Transverse colon (tissue), 4 donors: ENCODE data around the gene GPR141. TPM values are rescaled to one million over a fixed set of nuclear protein-coding genes. Genes with fewer than 3 reads are reported as not detected.

Source experiments
- DNase-seq: peaks from one replicate; pipeline ENCODE4 v3.0.0-alpha.2; 2019
- H3K27ac ChIP-seq, 4 donors: fragments of 200-600 bp; sonication (generic); 2 replicates each; pipeline ENCODE4 v1.5.1; 2016 to 2018; ENCODE audit warnings: inconsistent platforms in 4 of 4
- H3K27me3 ChIP-seq: fragments of 200-600 bp; sonication (generic); 2 replicates; pipeline ENCODE4 v1.5.1; 2017; ENCODE audit warnings: inconsistent platforms
- H3K36me3 ChIP-seq, 4 donors: fragments of 200-600 bp; sonication (generic); 2 replicates each; pipeline ENCODE4 v1.5.1; 2017 to 2019; ENCODE audit warnings: inconsistent platforms in 4 of 4
- H3K4me1 ChIP-seq, 4 donors: fragments of 200-600 bp; sonication (generic); 2 replicates each; pipeline ENCODE4 v1.5.1; 2017 to 2020; ENCODE audit warnings: inconsistent platforms in 4 of 4
- H3K4me3 ChIP-seq, 4 donors: fragments of 200-600 bp; sonication (generic); 1 replicate in 1 of 4; 2 replicates in 3 of 4; pipeline versions ENCODE4 v1.5.1 to v1.6.1; 2017 to 2019; ENCODE audit warnings: inconsistent platforms in 4 of 4
- H3K9me3 ChIP-seq, 2 donors: fragments of 200-600 bp; sonication (generic); 2 replicates each; pipeline ENCODE4 v1.5.1; 2017 to 2019; ENCODE audit warnings: inconsistent platforms in 2 of 2
- CTCF ChIP-seq, 5 experiments: fragments of 200-600 bp in 3 of 5; fragments of 450-650 bp in 2 of 5; sonication (generic) in 3 of 5; IDR thresholded peaks; 1 replicate in 2 of 5; 2 replicates in 3 of 5; pipeline ENCODE4 v1.5.1; 2016 to 2017; ENCODE audit warnings: antibody characterized with exemption in 5 of 5, inconsistent platforms in 3 of 5, mild to moderate bottlenecking in 2 of 5, moderate library complexity in 1 of 5
- EP300 ChIP-seq: sonication (generic); formaldehyde crosslinking; IDR thresholded peaks from one replicate; pipeline ENCODE4 v1.6.1; 2017; ENCODE audit warnings: antibody characterized with exemption, low read depth
- POLR2A ChIP-seq: fragments of 450-650 bp; IDR thresholded peaks from one replicate; pipeline ENCODE4 v1.6.1; 2016; ENCODE audit warnings: antibody characterized with exemption, mild to moderate bottlenecking, moderate library complexity
- POLR2AphosphoS5 ChIP-seq, 3 donors: sonication (generic); formaldehyde crosslinking; IDR thresholded peaks; one replicate each; pipeline ENCODE4 v1.6.1; 2016; ENCODE audit warnings: antibody characterized with exemption in 3 of 3
- WGBS, 2 donors: methylation state at CpG; one replicate each; pipeline ENCODE4 v1.1.5; 2018; ENCODE audit warnings: low coverage in 1 of 2; 5-methylcytosine and 5-hydroxymethylcytosine counted together
- in situ Hi-C, 4 donors: fragments of 200-750 bp; cut with MboI; loops; one replicate each; pipeline versions ENCODE4 v1.15.0 to v1.15.1; 2017; ENCODE audit warnings: low sequenced_read_pairs in 3 of 4, low pct_ligation_motif_present in 1 of 4, low pct_unique_long_range_greater_than_20kb in 1 of 4
- intact Hi-C: fragments of 100-400 bp; cut with DNase I; formaldehyde crosslinking; loops from one replicate; pipeline ENCODE4 v1.15.1; 2023; ENCODE audit warnings: low total_unique reads
- total RNA-seq, 4 donors: library from RNA; depleted of rRNA; stranded (reverse); fragments of >200 nt; gene quantifications; one replicate each; pipeline ENCODE4 v1.1.0, GENCODE V29; 2016

Gene GPR141
- total RNA-seq, 4 donors from 2014 or later, result not detected

DNA sequence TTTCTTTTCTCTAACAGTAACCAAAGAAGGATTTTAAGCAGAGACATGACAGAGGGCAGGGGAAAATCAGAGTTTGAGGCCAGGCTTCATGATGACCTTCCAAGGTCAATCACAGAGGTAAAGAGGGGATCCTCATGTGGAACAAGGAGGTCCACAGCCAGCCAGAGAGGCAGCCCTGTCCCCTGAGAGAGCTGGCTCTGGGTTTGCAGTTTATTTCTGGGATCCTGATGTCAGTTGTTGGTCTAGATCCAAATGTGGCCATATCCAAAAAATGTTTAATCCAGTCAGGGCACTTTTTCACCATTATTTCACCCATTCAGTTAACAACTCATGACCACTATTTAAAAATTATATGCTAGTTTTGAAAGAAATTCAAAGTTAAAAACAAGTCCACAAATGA, 45.6 kb downstream of the GPR141 start:
- Histone ChIP-seq H3K4me1 (no peaks in the 10 kb centered on the region), H3K27me3 (no peaks in the 10 kb centered on the region), H3K36me3 (no peaks in the 10 kb centered on the region), H3K27ac (no peak overlapping the region), H3K4me3 (no peak overlapping the region), H3K9me3 (no peaks in the 10 kb centered on the region)
- intact Hi-C loops (no loop called here), in situ Hi-C loops (no loop called here)
- no peak for DNase-seq
- TF ChIP-seq CTCF (IDR thresholded peaks at IDR 0.05), result no peak
- TF ChIP-seq POLR2A, result no peak
- no peak for TF ChIP-seq POLR2AphosphoS5 (IDR thresholded peaks at IDR 0.05)

DNA sequence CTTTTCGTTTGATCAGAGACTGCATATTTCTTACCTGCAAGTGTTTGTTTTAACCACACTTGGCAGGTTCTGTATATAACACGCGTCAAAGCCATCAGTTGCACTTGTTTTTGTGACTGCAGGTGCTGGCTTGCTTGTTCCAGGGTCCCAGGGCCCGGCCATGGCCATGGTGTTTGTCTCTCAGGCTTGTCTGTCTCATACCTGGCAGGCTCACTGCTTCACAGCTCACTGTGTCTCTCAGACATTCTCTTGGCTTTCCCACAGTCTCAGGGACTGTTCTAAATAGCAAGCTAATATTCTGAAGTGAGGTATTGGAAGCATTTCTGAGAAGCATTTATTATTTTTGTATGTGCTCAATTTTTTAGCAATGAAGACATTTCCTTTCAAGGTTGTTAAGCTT, 46.9 kb downstream of the GPR141 start:
- WGBS, 2 donors, result 52 to 67% methylated on average over 2 to 4 of the region's 4 CpGs
- in situ Hi-C loops, result no loop called here
- TF ChIP-seq POLR2A (no peak), POLR2AphosphoS5 (IDR thresholded peaks at IDR 0.05) (no peak), EP300 (no peak), CTCF (IDR thresholded peaks at IDR 0.05) (no peak)

DNA sequence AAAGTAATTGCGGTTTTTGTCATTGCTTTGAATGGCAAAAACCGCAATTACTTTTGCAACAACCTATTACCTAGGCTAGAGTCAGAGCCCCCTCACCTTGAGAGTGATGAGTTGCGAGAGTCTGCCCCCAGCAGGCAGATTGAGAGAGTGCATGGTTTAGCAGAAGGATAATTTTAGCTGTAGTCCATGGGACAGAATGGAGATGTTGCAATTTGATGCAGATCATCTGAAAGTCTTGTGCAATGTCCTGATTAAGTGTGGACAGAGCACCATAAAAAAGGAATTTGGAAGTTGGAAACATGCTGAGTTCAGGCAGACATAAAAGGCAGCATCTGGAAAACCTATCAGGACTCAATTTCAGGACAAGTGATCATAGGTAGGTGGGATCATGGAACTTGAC, 48.7 kb downstream of the GPR141 start:
- no peaks in the 10 kb centered on the region for H3K27me3 ChIP-seq
- no peak overlapping the region for H3K27ac ChIP-seq
- TF ChIP-seq CTCF (IDR thresholded peaks at IDR 0.05) (peak in 2 of 5 experiments; percentile 23 to 27), EP300 (no peak), POLR2A (no peak), POLR2AphosphoS5 (IDR thresholded peaks at IDR 0.05) (peak in 2 of 3 donors; percentile 24 to 42)
- no peak overlapping the region for H3K4me3 ChIP-seq
- peak; percentile 21 for DNase-seq
- in situ Hi-C loops (no loop called here), intact Hi-C loops (no loop called here)
- H3K4me1 ChIP-seq, result no peaks in the 10 kb centered on the region
- H3K36me3 ChIP-seq, result no peaks in the 10 kb centered on the region
- WGBS, 2 donors, result 24 to 50% methylated on average over 1 to 3 of the region's 3 CpGs
- H3K9me3 ChIP-seq, result no peaks in the 10 kb centered on the region

More for the DNA sequence above, 46.9 kb downstream of the GPR141 start:
- H3K27ac ChIP-seq, result no peak overlapping the region
- H3K27me3 ChIP-seq, result no peaks in the 10 kb centered on the region
- H3K4me3 ChIP-seq, result no peak overlapping the region
- H3K4me1 ChIP-seq, result no peaks in the 10 kb centered on the region
- no peaks in the 10 kb centered on the region for H3K36me3 ChIP-seq
- intact Hi-C loops, result no loop called here
- no peaks in the 10 kb centered on the region for H3K9me3 ChIP-seq
- DNase-seq, result no peak

DNA sequence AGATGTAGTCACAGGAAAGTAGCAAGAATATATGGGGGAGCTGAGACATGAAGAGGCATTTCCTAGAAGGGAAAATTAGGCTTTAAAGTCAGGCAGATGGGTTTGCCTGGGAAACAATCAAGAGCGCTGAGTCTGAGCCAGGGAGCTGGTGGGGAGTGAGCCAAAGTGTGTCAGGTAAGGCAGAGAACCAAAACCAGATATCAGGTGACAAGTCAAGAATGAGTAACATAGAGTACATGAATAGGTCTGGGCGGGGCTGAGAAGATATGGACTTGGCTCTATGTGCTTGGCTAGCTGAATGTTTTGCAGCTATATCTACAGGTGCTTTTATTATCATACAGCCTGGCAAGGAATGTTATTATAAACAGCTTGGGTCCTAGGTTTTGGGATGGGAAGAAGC, 49.3 kb downstream of the GPR141 start:
- Histone ChIP-seq H3K4me3 (no peak overlapping the region), H3K36me3 (no peaks in the 10 kb centered on the region), H3K27me3 (no peaks in the 10 kb centered on the region), H3K9me3 (no peaks in the 10 kb centered on the region), H3K27ac (no peak overlapping the region), H3K4me1 (no peaks in the 10 kb centered on the region)
- in situ Hi-C loops, result no loop called here
- DNase-seq, result no peak
- TF ChIP-seq CTCF (IDR thresholded peaks at IDR 0.05), result no peak
- no peak for TF ChIP-seq EP300
- TF ChIP-seq POLR2A, result no peak
- intact Hi-C loops, result no loop called here
- 71 to 79% methylated on average over 2 of the region's 2 CpGs for WGBS, 2 donors
